HepG2 (cell line): ENCODE data around the gene TBL2. TPM values are rescaled to one million over a fixed set of nuclear protein-coding genes. Genes with fewer than 3 reads are reported as not detected.

ENCODE experiments used
- CERS6 ChIP-seq: sonication (generic); formaldehyde crosslinking; IDR thresholded peaks from 2 replicates; pipeline ENCODE4 v1.5.0; 2020; ENCODE audit warnings: missing genetic modification reagents
- FOXK2 ChIP-seq: fragments of 450-650 bp; IDR thresholded peaks from 2 replicates; pipeline ENCODE4 v1.6.1; 2016
- FOXM1 ChIP-seq: sonication (generic); formaldehyde crosslinking; IDR thresholded peaks from 2 replicates; pipeline ENCODE4 v1.5.0; 2020; ENCODE audit warnings: missing genetic modification reagents
- MBNL3 ChIP-seq: fragments of 250-450 bp; sonication (Bioruptor Pico); conservative IDR thresholded peaks from 2 replicates; pipeline ENCODE4 v1.8.0; 2022; ENCODE audit warnings: mild to moderate bottlenecking, inconsistent platforms
- NCOR1 ChIP-seq: fragments of 200-600 bp; sonication (generic); IDR thresholded peaks from 2 replicates; pipeline ENCODE4 v1.7.0; 2017; ENCODE audit warnings: antibody characterized with exemption, low read length, borderline replicate concordance
- PBX2 ChIP-seq: IDR thresholded peaks from 2 replicates; pipeline ENCODE4 v1.6.1; 2016; ENCODE audit warnings: control low read depth
- POGK ChIP-seq: sonication (generic); formaldehyde crosslinking; conservative IDR thresholded peaks from 2 replicates; pipeline ENCODE4 v1.8.0; 2022; ENCODE audit warnings: mild to moderate bottlenecking, moderate library complexity, missing genetic modification reagents
- PRMT3 ChIP-seq: sonication (generic); formaldehyde crosslinking; IDR thresholded peaks from 2 replicates; pipeline ENCODE4 v1.8.1; 2022; ENCODE audit warnings: low read depth, mild to moderate bottlenecking, moderate library complexity, missing genetic modification reagents, borderline replicate concordance
- SMARCC2 ChIP-seq: fragments of 450-650 bp; IDR thresholded peaks from 2 replicates; pipeline ENCODE4 v1.6.1; 2017; ENCODE audit warnings: antibody characterized with exemption, mild to moderate bottlenecking
- SNAPC5 ChIP-seq: sonication (generic); formaldehyde crosslinking; IDR thresholded peaks from 2 replicates; pipeline ENCODE4 v1.8.1; 2023; ENCODE audit warnings: mild to moderate bottlenecking, missing genetic modification reagents, borderline replicate concordance
- SOX5 ChIP-seq: IDR thresholded peaks from 2 replicates; pipeline ENCODE4 v1.6.1; 2016; ENCODE audit warnings: borderline replicate concordance
- XBP1 ChIP-seq: sonication (generic); formaldehyde crosslinking; IDR thresholded peaks from 2 replicates; pipeline ENCODE4 v1.5.0; 2020; ENCODE audit warnings: missing genetic modification reagents
- ZBTB38 ChIP-seq: sonication (generic); formaldehyde crosslinking; IDR thresholded peaks from 2 replicates; pipeline ENCODE4 v1.5.1; 2020; ENCODE audit warnings: mild to moderate bottlenecking, missing genetic modification reagents
- ZMYM3 ChIP-seq: sonication (generic); formaldehyde crosslinking; IDR thresholded peaks from 2 replicates; pipeline ENCODE4 v1.5.1; 2020; ENCODE audit warnings: mild to moderate bottlenecking, missing genetic modification reagents
- ZNF513 ChIP-seq: sonication (generic); formaldehyde crosslinking; conservative IDR thresholded peaks from 2 replicates; pipeline ENCODE4 v1.5.0; 2020; ENCODE audit warnings: missing genetic modification reagents
- ZNF567 ChIP-seq: sonication (generic); formaldehyde crosslinking; IDR thresholded peaks from 2 replicates; pipeline ENCODE4 v1.8.1; 2023; ENCODE audit warnings: mild to moderate bottlenecking, missing genetic modification reagents, borderline replicate concordance
- ZNF570 ChIP-seq: sonication (generic); formaldehyde crosslinking; IDR thresholded peaks from 2 replicates; pipeline ENCODE4 v1.4.0; 2020; ENCODE audit warnings: mild to moderate bottlenecking, missing genetic modification reagents, borderline replicate concordance
- ZNF749 ChIP-seq: sonication (generic); formaldehyde crosslinking; IDR thresholded peaks from 2 replicates; pipeline ENCODE4 v1.8.0; 2022; ENCODE audit warnings: mild to moderate bottlenecking, missing genetic modification reagents, moderate library complexity, borderline replicate concordance
- ZNF775 ChIP-seq: sonication (generic); formaldehyde crosslinking; IDR thresholded peaks from 2 replicates; pipeline ENCODE4 v1.4.0; 2020; ENCODE audit warnings: missing genetic modification reagents, mild to moderate bottlenecking, moderate library complexity, borderline replicate concordance
- ZNF816 ChIP-seq: sonication (generic); formaldehyde crosslinking; IDR thresholded peaks from 2 replicates; pipeline ENCODE4 v1.8.0; 2022; ENCODE audit warnings: missing genetic modification reagents, mild to moderate bottlenecking, borderline replicate concordance
- ZSCAN29 ChIP-seq: sonication (generic); formaldehyde crosslinking; conservative IDR thresholded peaks from 2 replicates; pipeline ENCODE4 v1.4.0; 2020; ENCODE audit warnings: mild to moderate bottlenecking, missing genetic modification reagents
- ZZZ3 ChIP-seq: sonication (generic); formaldehyde crosslinking; IDR thresholded peaks from 2 replicates; pipeline ENCODE4 v1.4.0; 2020; ENCODE audit warnings: missing genetic modification reagents, mild to moderate bottlenecking, borderline replicate concordance
- polyA plus RNA-seq, 8 experiments: library from polyadenylated mRNA; depleted of rRNA in 3 of 8; stranded (reverse) in 7 of 8; unstranded in 1 of 8; fragments of >200 nt; fragmentation: Illumina TruSeq in 4 of 8; extraction: Trizol in 4 of 8; gene quantifications; 2 replicates each; pipeline versions ENCODE4 v1.2.1 to v1.2.3, GENCODE V29; 2011 to 2016; ENCODE audit warnings: low read depth in 4 of 8, missing spikeins in 1 of 8, mixed read lengths in 1 of 8; ENCODE audit not compliant: insufficient read depth in 1 of 8
- total RNA-seq, 5 experiments: library from RNA; depleted of rRNA; stranded (reverse); fragments of >200 nt; fragmentation: Illumina TruSeq; extraction: Trizol; gene quantifications; 2 replicates each; pipeline ENCODE4 v1.2.3, GENCODE V29; 2016; ENCODE audit warnings: low read depth in 1 of 5

TBL2 gene
- total and polyA plus RNA-seq, 2 of the 13 experiments (the other 11 are each of a cell fraction or from before 2014, with no cell fraction given), result 43.4 to 47.2 TPM

GRCh38 chr7:73623798-73624668 lies 45.7 kb upstream of the TBL2 start, which contains the start of gene MLXIPL (continued):
- no peak; the same call in 1 of the 2 replicates for TF ChIP-seq ZNF513
- TF ChIP-seq FOXM1 (CRISPR knock-in tag), result no peak
- no peak for TF ChIP-seq SNAPC5 (CRISPR knock-in tag)
- no peak for TF ChIP-seq ZZZ3 (CRISPR knock-in tag)
- TF ChIP-seq ZNF570 (CRISPR knock-in tag), result no peak
- TF ChIP-seq FOXK2, result no peak
- TF ChIP-seq SOX5 (CRISPR knock-in tag), result 0 out of 2 replicates have a peak, but pooled peaks have one; percentile 26
- TF ChIP-seq ZMYM3, result no peak
- no peak for TF ChIP-seq SMARCC2
- peak; percentile 75; the same call in 1 of the 2 replicates for TF ChIP-seq ZBTB38
- TF ChIP-seq ZNF567, result no peak
- TF ChIP-seq NCOR1, result no peak
- no peak for TF ChIP-seq MBNL3 (CRISPR knock-in tag)
- no peak for TF ChIP-seq ZNF775 (CRISPR knock-in tag)
- peak; percentile 15; the same call in 1 of the 2 replicates for TF ChIP-seq XBP1 (CRISPR knock-in tag)
- TF ChIP-seq POGK (CRISPR knock-in tag), result peak; percentile 86; the same call in 1 of the 2 replicates
- no peak for TF ChIP-seq ZNF816 (CRISPR knock-in tag)
- TF ChIP-seq PBX2, result no peak
- TF ChIP-seq PRMT3 (CRISPR knock-in tag), result peak; percentile 84
- no peak for TF ChIP-seq CERS6 (CRISPR knock-in tag)
- TF ChIP-seq ZSCAN29 (CRISPR knock-in tag), result no peak
- TF ChIP-seq ZNF749 (CRISPR knock-in tag), result no peak
